HCT116 (cell line): ENCODE data around the gene PTPRA. TPM values are rescaled to one million over a fixed set of nuclear protein-coding genes. Genes with fewer than 3 reads are reported as not detected.

Experiments
- ATAC-seq: fragments of 200-7000 bp; cut with Tn5 transposase; 2 replicates; pipeline ENCODE4 v1.9.1; 2020; ENCODE audit warnings: mild to moderate bottlenecking, moderate library complexity
- BruUV-seq: library from RNA; stranded (reverse); fragments of 400-500 nt; replicated peaks from 2 replicates; lab custom pipeline; 2021; lab: Mats Ljungman, UMichigan
- CTCF ChIA-PET: fragments of 300-600 bp; sonication (Branson Sonifier 250); formaldehyde crosslinking; loops from one replicate; lab custom pipeline; 2021; ENCODE audit warnings: antibody characterized with exemption; lab: Charles Lee
- POLR2A ChIA-PET: fragments of 300-600, 350-600 bp; sonication (Branson Sonifier 250); formaldehyde crosslinking; loops from one replicate; lab custom pipeline; 2021; ENCODE audit warnings: antibody characterized with exemption; lab: Charles Lee
- RAD21 ChIA-PET, 2 experiments: fragments of 300-600 bp; sonication (Branson Sonifier 250); formaldehyde crosslinking; loops; one replicate each; lab custom pipeline; 2023; ENCODE audit warnings: low total read pairs in 2 of 2; ENCODE audit not compliant: uncharacterized antibody in 2 of 2, unreplicated experiment in 2 of 2, low non-redundant PET in 1 of 2; lab: Charles Lee
- DNase-seq: peaks from one replicate; pipeline ENCODE4 v3.0.0-alpha.2; 2010; ENCODE audit warnings: low read depth, low spot score
- H2AFZ ChIP-seq: fragments of 200-600 bp; shearing (Covaris generic), sonication (generic); 2 replicates; pipeline ENCODE4 v1.6.1; 2017; ENCODE audit warnings: low read depth, mixed run types, mixed read lengths, antibody characterized with exemption, low read length; ENCODE audit not compliant: poor library complexity, severe bottlenecking
- H3K27ac ChIP-seq: 2 replicates; pipeline ENCODE4 v1.5.1; 2012; ENCODE audit warnings: low read depth, low read length
- H3K27me3 ChIP-seq: fragments of 200-600 bp; sonication (generic); 2 replicates; pipeline ENCODE4 v1.6.1; 2016; ENCODE audit warnings: mixed run types, low read length, mixed read lengths; ENCODE audit not compliant: insufficient read depth
- H3K36me3 ChIP-seq, 2 experiments: fragments of 200-500 bp in 1 of 2; fragments of 200-600 bp in 1 of 2; sonication (Bioruptor generic) in 1 of 2; sonication (generic) in 1 of 2; 2 replicates each; pipeline versions ENCODE4 v1.5.1 to v1.6.1; 2014 to 2016; ENCODE audit warnings: low read length in 2 of 2, inconsistent platforms in 1 of 2, mixed read lengths in 1 of 2, mixed run types in 1 of 2; ENCODE audit not compliant: insufficient read depth in 2 of 2, control insufficient read depth in 1 of 2
- H3K4me1 ChIP-seq, 2 experiments: fragments of 200-600 bp in 1 of 2; sonication (generic) in 1 of 2; 2 replicates each; pipeline versions ENCODE4 v1.5.1 to v1.6.1; 2012 to 2017; ENCODE audit warnings: low read length in 2 of 2, inconsistent platforms in 1 of 2, mild to moderate bottlenecking in 1 of 2, mixed read lengths in 1 of 2, mixed run types in 1 of 2, moderate library complexity in 1 of 2; ENCODE audit not compliant: insufficient read depth in 2 of 2, control insufficient read depth in 1 of 2
- H3K4me2 ChIP-seq: fragments of 200-600 bp; sonication (generic); 2 replicates; pipeline ENCODE4 v1.6.1; 2017; ENCODE audit warnings: mixed run types, low read length, mixed read lengths
- H3K4me3 ChIP-seq, 2 experiments: fragments of 200-600 bp in 1 of 2; sonication (generic) in 1 of 2; replicated peaks in 1 of 2; 2 replicates each; pipeline ENCODE4 v1.5.1; 2011 to 2016; ENCODE audit warnings: low read length in 2 of 2, control low read depth in 1 of 2, low read depth in 1 of 2, mild to moderate bottlenecking in 1 of 2, mixed read lengths in 1 of 2, mixed run types in 1 of 2
- H3K79me2 ChIP-seq: fragments of 200-600 bp; sonication (generic); 2 replicates; pipeline ENCODE4 v1.6.1; 2017; ENCODE audit warnings: mild to moderate bottlenecking, mixed run types, low read length, moderate library complexity, mixed read lengths; ENCODE audit not compliant: insufficient read depth
- H3K9ac ChIP-seq: fragments of 200-600 bp; sonication (generic); 2 replicates; pipeline ENCODE4 v1.6.1; 2016; ENCODE audit warnings: low read length, mixed read lengths
- H3K9me2 ChIP-seq: fragments of 200-600 bp; sonication (generic), shearing (Covaris generic); 2 replicates; pipeline ENCODE4 v1.6.1; 2017; ENCODE audit warnings: mixed run types, mild to moderate bottlenecking, moderate library complexity; ENCODE audit not compliant: insufficient read depth
- H3K9me3 ChIP-seq, 2 experiments: fragments of 200-500 bp in 1 of 2; fragments of 200-600 bp in 1 of 2; sonication (Bioruptor generic) in 1 of 2; sonication (generic) in 1 of 2; 2 replicates each; pipeline ENCODE4 v1.6.1; 2014 to 2017; ENCODE audit warnings: low read length in 2 of 2, mixed read lengths in 2 of 2, inconsistent platforms in 1 of 2, low read depth in 1 of 2, mild to moderate bottlenecking in 1 of 2, mixed run types in 1 of 2, moderate library complexity in 1 of 2; ENCODE audit not compliant: control insufficient read depth in 1 of 2, insufficient read depth in 1 of 2
- H4K20me1 ChIP-seq: fragments of 200-600 bp; sonication (generic), shearing (Covaris generic); 2 replicates; pipeline ENCODE4 v1.6.1; 2017; ENCODE audit warnings: mixed run types, mild to moderate bottlenecking, moderate library complexity; ENCODE audit not compliant: insufficient read depth
- CBX3 ChIP-seq: IDR thresholded peaks from 2 replicates; pipeline ENCODE4 v1.6.1; 2012; ENCODE audit warnings: low read depth
- CEBPB ChIP-seq: IDR thresholded peaks from 2 replicates; pipeline ENCODE4 v1.6.1; 2012; ENCODE audit warnings: low read depth
- ELF1 ChIP-seq: IDR thresholded peaks from 2 replicates; pipeline ENCODE4 v1.6.1; 2012; ENCODE audit warnings: low read depth, borderline replicate concordance
- POLR2A ChIP-seq: IDR thresholded peaks from 2 replicates; pipeline ENCODE4 v1.7.0; 2011; ENCODE audit warnings: borderline replicate concordance; ENCODE audit not compliant: insufficient read depth, insufficient read length; ENCODE audit errors: extremely low read depth
- RAD21 ChIP-seq: IDR thresholded peaks from 2 replicates; pipeline ENCODE4 v1.6.1; 2012; ENCODE audit warnings: low read depth, mild to moderate bottlenecking
- TCF7L2 ChIP-seq: IDR thresholded peaks from 2 replicates; pipeline ENCODE4 v1.7.0; 2011; ENCODE audit warnings: borderline replicate concordance, inconsistent platforms; ENCODE audit not compliant: insufficient read depth, insufficient read length; ENCODE audit errors: extremely low read depth
- YY1 ChIP-seq: IDR thresholded peaks from 2 replicates; pipeline ENCODE4 v1.6.1; 2011; ENCODE audit warnings: low read length, low read depth, moderate library complexity, mild to moderate bottlenecking; ENCODE audit not compliant: insufficient replicate concordance; ENCODE audit errors: extremely low read depth
- ZFX ChIP-seq: fragments of 450-650 bp; IDR thresholded peaks from 2 replicates; pipeline ENCODE4 v1.6.1; 2017
- intact Hi-C: fragments of 100-400 bp; cut with micrococcal nuclease; formaldehyde crosslinking; loops from 2 replicates; pipeline ENCODE4 v1.10.0; 2022
- total RNA-seq: library from RNA; stranded (reverse); gene quantifications from one replicate; pipeline ENCODE4 v1.2.1, GENCODE V29; 2021; ENCODE audit not compliant: unreplicated experiment
- TF ChIP-seq, protein P1 (sequence below): IDR thresholded peaks from 2 replicates; pipeline ENCODE4 v1.6.1; 2012; ENCODE audit warnings: low read depth

The PTPRA gene
- total RNA-seq, 1 experiment from 2014 or later: 44.6 TPM

DNA sequence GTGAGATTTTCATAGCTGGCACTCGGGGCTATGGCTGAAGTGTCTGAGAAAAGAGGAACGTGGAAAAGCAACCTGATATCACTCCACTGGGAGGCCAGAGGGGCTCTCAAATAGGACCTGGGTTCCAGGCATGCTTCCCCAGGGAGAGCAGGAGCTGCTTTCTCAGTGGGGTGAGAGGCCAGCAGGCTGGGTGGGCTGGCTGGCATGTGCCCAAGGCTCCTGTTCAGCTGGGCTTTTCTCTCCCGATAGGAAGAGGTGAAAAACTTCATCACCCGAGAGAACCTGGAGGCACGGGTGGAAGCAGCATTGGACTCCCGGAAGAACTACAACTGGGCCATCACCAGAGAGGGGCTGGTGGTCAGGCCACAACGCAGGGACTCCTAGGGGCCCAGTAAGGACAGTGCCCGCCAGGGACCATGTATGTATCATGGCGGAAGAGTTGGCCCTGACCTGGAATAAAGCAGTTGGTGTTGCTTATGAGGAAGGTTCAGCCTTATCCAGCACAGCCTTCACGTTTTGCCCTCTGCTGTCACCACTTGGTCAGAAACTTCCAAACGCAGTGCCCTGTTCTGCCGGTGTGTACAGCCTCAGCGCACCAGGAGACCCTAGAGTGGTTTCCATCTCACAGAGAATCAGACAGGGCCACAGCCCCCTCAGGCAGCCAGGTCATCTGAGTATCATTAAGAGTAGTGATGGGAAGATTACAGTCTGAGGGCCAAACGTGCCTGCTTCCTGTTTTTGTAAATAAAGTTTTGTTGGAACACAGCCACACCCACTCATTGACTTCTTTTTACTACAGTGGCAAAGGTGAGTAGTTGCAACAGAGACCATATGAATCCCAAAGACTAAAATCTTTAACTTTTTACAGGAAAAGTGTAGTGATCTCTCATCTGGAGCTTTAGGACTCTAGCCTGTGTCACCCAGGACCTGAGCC is 174.5 kb downstream of the PTPRA start:
- Histone ChIP-seq H4K20me1 (no peaks in the 10 kb centered on the region), H3K9ac (no peak overlapping the region), H3K9me2 (no peaks in the 10 kb centered on the region), H3K4me1 (peaks cover 0 to 25% of the 10 kb centered on the region in 2 experiments; a peak in 3 of 4 replicates), H2AFZ (no peak overlapping the region), H3K36me3 (peaks cover 5 to 13% of the 10 kb centered on the region in 2 experiments; a peak in 2 of 4 replicates), H3K27ac (no peak overlapping the region), H3K9me3 (no peaks in the 10 kb centered on the region), H3K79me2 (peaks cover 27% of the 10 kb centered on the region), H3K4me2 (peak overlapping the region; percentile 97), H3K4me3 (peak overlapping the region; percentile 73 to 97), H3K27me3 (no peaks in the 10 kb centered on the region)
- ChIA-PET CTCF (interaction anchor here (0.9 kb wide), 1 partner anchor 229 kb away, joined by 3 read pairs; no protein-coding TSS in a partner anchor), POLR2A (no interaction called here), RAD21 (interaction anchor here in 1 of 2 experiments (0.6 kb wide), 1 partner anchor 93 kb away, joined by 4 read pairs; no protein-coding TSS in a partner anchor)
- ATAC-seq (no peak), DNase-seq (no peak)
- TSS peak; percentile 56 for BruUV-seq
- intact Hi-C loops: no loop called here
- TF ChIP-seq CBX3 (no peak), ZFX (no peak), RAD21 (no peak), ELF1 (no peak), CEBPB (no peak), TCF7L2 (no peak), POLR2A (no peak), YY1 (no peak)
- TF ChIP-seq, protein P1, sequence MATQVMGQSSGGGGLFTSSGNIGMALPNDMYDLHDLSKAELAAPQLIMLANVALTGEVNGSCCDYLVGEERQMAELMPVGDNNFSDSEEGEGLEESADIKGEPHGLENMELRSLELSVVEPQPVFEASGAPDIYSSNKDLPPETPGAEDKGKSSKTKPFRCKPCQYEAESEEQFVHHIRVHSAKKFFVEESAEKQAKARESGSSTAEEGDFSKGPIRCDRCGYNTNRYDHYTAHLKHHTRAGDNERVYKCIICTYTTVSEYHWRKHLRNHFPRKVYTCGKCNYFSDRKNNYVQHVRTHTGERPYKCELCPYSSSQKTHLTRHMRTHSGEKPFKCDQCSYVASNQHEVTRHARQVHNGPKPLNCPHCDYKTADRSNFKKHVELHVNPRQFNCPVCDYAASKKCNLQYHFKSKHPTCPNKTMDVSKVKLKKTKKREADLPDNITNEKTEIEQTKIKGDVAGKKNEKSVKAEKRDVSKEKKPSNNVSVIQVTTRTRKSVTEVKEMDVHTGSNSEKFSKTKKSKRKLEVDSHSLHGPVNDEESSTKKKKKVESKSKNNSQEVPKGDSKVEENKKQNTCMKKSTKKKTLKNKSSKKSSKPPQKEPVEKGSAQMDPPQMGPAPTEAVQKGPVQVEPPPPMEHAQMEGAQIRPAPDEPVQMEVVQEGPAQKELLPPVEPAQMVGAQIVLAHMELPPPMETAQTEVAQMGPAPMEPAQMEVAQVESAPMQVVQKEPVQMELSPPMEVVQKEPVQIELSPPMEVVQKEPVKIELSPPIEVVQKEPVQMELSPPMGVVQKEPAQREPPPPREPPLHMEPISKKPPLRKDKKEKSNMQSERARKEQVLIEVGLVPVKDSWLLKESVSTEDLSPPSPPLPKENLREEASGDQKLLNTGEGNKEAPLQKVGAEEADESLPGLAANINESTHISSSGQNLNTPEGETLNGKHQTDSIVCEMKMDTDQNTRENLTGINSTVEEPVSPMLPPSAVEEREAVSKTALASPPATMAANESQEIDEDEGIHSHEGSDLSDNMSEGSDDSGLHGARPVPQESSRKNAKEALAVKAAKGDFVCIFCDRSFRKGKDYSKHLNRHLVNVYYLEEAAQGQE: no peak
